ENCODE results near the gene TNIP2.

TNIP2 gene

GRCh38 chr4:2796849-2797544, 40.9 kb upstream of the TNIP2 start:
- no peak for TF ChIP-seq CTCF (IDR thresholded peaks at IDR 0.05; ENCODE audit: borderline replicate concordance, insufficient read depth, low read depth, low read length)
- no peak overlapping the region for H3K4me3 ChIP-seq (ENCODE audit: low read depth, low read length)

GRCh38 chr4:2795893-2796848, 40.0 kb upstream of the TNIP2 start:
- H3K4me3 ChIP-seq (ENCODE audit: low read depth, low read length): no peak overlapping the region
- TF ChIP-seq CTCF (IDR thresholded peaks at IDR 0.05; ENCODE audit: borderline replicate concordance, insufficient read depth, low read depth, low read length): no peak

GRCh38 chr4:2795300-2795892, 39.3 kb upstream of the TNIP2 start:
- no peak overlapping the region for H3K4me3 ChIP-seq (ENCODE audit: low read depth, low read length)
- TF ChIP-seq CTCF (IDR thresholded peaks at IDR 0.05; ENCODE audit: borderline replicate concordance, insufficient read depth, low read depth, low read length): no peak

GRCh38 chr4:2794486-2795299, 38.6 kb upstream of the TNIP2 start:
- TF ChIP-seq CTCF (IDR thresholded peaks at IDR 0.05; ENCODE audit: borderline replicate concordance, insufficient read depth, low read depth, low read length): no peak
- H3K4me3 ChIP-seq (ENCODE audit: low read depth, low read length): no peak overlapping the region

- no peak for TF ChIP-seq CTCF (IDR thresholded peaks at IDR 0.05; ENCODE audit: borderline replicate concordance, insufficient read depth, low read depth, low read length)
- H3K4me3 ChIP-seq (ENCODE audit: low read depth, low read length): peak overlapping the region; percentile 57
Observed at GRCh38 chr4:2793586-2794485, 37.7 kb upstream of the TNIP2 start.
